Vagina (tissue), 2 donors: Measurements from ENCODE around the gene NPRL2. TPM values are rescaled to one million over a fixed set of nuclear protein-coding genes. Genes with fewer than 3 reads are reported as not detected.

Source experiments
- DNase-seq, 2 donors: peaks; one replicate each; pipeline ENCODE4 v3.0.0-alpha.2; 2017; ENCODE audit errors: extremely low spot score in 2 of 2
- H3K27ac ChIP-seq: fragments of 200-600 bp; sonication (generic); one replicate; pipeline ENCODE4 v1.5.1; 2019
- H3K27me3 ChIP-seq: fragments of 200-600 bp; sonication (generic); one replicate; pipeline ENCODE4 v1.5.1; 2019
- H3K36me3 ChIP-seq, 2 donors: fragments of 200-600 bp; sonication (generic); one replicate each; pipeline ENCODE4 v1.5.1; 2017 to 2019
- H3K4me1 ChIP-seq: fragments of 200-600 bp; sonication (generic); one replicate; pipeline ENCODE4 v1.5.1; 2019
- H3K4me3 ChIP-seq, 2 donors: fragments of 200-600 bp; sonication (generic); 1 replicate in 1 of 2; 2 replicates in 1 of 2; pipeline ENCODE4 v1.5.1; 2016 to 2019
- H3K9me3 ChIP-seq: fragments of 200-600 bp; sonication (generic); one replicate; pipeline ENCODE4 v1.5.1; 2019
- CTCF ChIP-seq, 3 experiments: fragments of 450-650 bp in 2 of 3; fragments of 200-600 bp in 1 of 3; sonication (generic) in 1 of 3; IDR thresholded peaks; one replicate each; pipeline ENCODE4 v1.5.1; 2017 to 2019; ENCODE audit warnings: antibody characterized with exemption in 3 of 3, mild to moderate bottlenecking in 2 of 3, moderate library complexity in 2 of 3
- POLR2A ChIP-seq, 2 donors: fragments of 450-650 bp; IDR thresholded peaks; one replicate each; pipeline ENCODE4 v1.6.1; 2017; ENCODE audit warnings: antibody characterized with exemption in 2 of 2, mild to moderate bottlenecking in 2 of 2, moderate library complexity in 2 of 2
- POLR2AphosphoS5 ChIP-seq, 2 donors: sonication (generic); formaldehyde crosslinking; IDR thresholded peaks; one replicate each; pipeline ENCODE4 v1.9.0; 2017; ENCODE audit warnings: antibody characterized with exemption in 2 of 2, mild to moderate bottlenecking in 2 of 2, low read depth in 1 of 2; ENCODE audit not compliant: insufficient read depth in 1 of 2
- intact Hi-C: fragments of 100-400 bp; cut with DNase I; formaldehyde crosslinking; loops from one replicate; pipeline ENCODE4 v1.15.1; 2023
- total RNA-seq: library from RNA; depleted of rRNA; stranded (reverse); fragments of >200 nt; gene quantifications from one replicate; pipeline ENCODE4 v1.2.3, GENCODE V29; 2016

NPRL2 gene
- total RNA-seq, 1 donor from 2014 or later = 17.2 TPM

DNA sequence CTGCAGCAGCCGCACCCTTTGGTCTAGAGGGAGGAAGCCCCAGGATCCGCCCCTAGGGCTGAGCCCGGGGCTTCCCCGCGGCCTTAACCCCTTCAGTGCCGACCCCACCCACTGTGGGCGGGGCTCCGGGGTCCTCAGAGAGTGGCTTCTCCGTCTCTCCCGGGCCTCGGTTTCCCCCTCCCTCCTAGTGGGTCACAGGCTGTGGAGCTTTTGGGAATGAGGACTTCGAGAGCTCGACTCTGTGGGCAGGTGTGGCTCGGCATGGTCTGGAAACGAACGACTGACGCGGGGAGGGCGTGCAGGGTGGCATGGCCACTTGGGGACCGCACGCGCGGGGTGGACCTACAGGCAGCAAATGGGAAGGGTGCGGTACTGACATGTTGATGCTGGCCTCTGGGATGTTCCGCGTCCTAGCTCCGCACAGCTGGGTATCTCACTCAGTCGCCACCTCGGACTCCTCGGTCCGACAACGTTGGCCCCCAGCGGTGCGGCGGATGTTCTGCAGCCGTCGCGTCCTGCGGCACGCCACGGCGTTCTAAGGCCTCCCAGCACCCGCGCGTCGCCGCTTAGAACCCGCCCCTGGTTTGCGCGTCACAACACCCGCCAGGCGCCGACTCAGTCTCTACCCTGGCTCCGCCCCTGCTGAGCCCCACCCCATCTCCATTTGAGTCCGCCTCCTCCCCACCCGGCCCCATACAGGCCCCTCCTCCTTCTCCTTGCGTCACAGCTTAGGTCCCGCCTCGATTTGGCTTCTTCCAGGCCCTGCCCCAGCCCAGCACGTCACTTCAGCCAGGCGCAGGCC lies 51.5 kb downstream of the NPRL2 start, which contains the start of the genes HYAL3 and NAA80:
Gene HYAL3 (minus strand): TSS at position 570 of the 802 bp plus-strand sequence. CDS start 3,803 bp downstream, outside the sequence.
Gene NAA80 (minus strand): TSS at position 570 of the 802 bp plus-strand sequence. CDS start 1,942 bp downstream, outside the sequence.
- TF ChIP-seq CTCF (IDR thresholded peaks at IDR 0.05) (peak in 1 of 3 experiments; percentile 50), POLR2AphosphoS5 (IDR thresholded peaks at IDR 0.05; ENCODE audit: insufficient read depth in 1 of 2, low read depth in 1 of 2) (peak in 1 of 2 donors; percentile 99), POLR2A (IDR thresholded peaks at IDR 0.05) (peak in 1 of 2 donors; percentile 96)
- intact Hi-C loops = loop anchor here (2.0 kb wide), 1 partner anchor 24 kb away; the partner anchor contains the start of gene HYAL2
- Histone ChIP-seq H3K9me3 (no peaks in the 10 kb centered on the region), H3K4me1 (peaks cover 55% of the 10 kb centered on the region), H3K27me3 (no peaks in the 10 kb centered on the region), H3K27ac (peak within 1 kb of the TSS; percentile 91), H3K36me3 (peaks cover 0 to 5% of the 10 kb centered on the region in 2 donors), H3K4me3 (peak within 1 kb of the TSS; percentile 61 to 90)
- peak; percentile 100 for DNase-seq

DNA sequence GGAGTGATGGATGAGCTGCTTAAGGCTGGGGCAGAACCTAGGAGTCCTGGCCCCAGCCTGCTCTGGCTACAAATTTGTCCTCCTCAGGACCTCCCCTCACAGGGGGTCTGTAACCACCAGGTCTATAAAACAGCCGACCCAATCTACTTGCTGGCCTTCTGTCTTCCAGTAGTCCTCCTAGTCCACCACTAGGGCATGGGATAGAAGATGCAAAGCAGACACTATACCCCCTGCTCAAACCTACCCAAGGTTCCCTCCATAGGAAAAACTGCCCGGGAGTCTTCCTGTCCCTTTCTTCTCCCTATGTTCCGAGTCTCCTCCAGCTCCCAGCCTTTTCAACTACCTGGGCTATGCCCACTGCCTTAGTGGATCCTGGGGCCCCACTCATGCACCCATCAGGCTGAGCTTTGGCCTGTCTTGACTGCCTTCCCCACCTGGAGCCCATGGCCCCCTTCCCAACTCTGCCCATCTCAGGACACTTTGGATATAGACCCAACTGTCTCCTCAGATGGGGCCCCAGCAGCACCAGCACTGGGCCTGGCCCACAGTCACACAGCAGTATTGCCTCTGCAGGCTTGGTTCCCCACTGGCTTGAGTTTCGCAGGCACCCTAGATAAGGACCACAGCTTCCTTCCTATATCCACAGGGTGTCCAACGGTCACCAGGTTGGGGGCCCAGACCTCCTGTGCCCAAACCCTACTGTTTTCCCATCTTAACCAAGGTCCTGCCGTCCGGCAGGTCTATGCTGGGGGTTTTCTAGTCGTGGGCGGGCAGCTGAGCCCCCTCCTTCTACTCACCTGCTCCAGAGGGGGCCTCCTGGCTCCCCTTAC lies 52.5 kb downstream of the NPRL2 start:
- DNase-seq = no peak
- H3K9me3 ChIP-seq = no peaks in the 10 kb centered on the region
- peaks cover 0 to 5% of the 10 kb centered on the region in 2 donors for H3K36me3 ChIP-seq
- TF ChIP-seq POLR2AphosphoS5 (IDR thresholded peaks at IDR 0.05; ENCODE audit: insufficient read depth in 1 of 2, low read depth in 1 of 2) (no peak), POLR2A (IDR thresholded peaks at IDR 0.05) (no peak), CTCF (IDR thresholded peaks at IDR 0.05) (no peak)
- H3K4me1 ChIP-seq = peaks cover 51% of the 10 kb centered on the region
- H3K27me3 ChIP-seq = no peaks in the 10 kb centered on the region
- intact Hi-C loops = loop anchor here (2.0 kb wide), 1 partner anchor 25 kb away; the partner anchor contains the start of gene HYAL2
- peak overlapping the region; percentile 61 to 90 for H3K4me3 ChIP-seq
- peak overlapping the region; percentile 83 for H3K27ac ChIP-seq

DNA sequence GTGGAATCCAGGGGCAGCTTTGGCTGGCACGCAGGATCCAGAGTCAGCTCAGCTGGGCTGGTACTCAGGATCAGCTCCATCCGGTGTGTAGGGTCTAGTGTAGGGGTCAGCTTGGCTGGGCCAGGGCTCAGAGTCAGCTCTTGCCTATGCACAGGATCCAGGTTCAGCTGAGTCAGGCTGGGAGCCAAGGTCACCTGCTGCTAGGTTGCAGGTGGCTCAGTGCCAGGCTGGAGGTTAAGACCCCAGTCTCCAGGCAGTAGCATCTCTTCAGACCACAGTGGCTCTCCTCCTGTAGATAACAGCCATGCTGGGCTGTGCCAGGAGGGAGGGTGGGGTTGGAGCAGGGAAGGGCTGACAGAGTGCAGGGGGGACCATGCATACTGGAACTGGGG lies 53.2 kb downstream of the NPRL2 start:
- peak overlapping the region; percentile 83 for H3K27ac ChIP-seq
- peaks cover 0 to 5% of the 10 kb centered on the region in 2 donors for H3K36me3 ChIP-seq
- intact Hi-C loops = no loop called here
- DNase-seq = no peak
- H3K9me3 ChIP-seq = no peaks in the 10 kb centered on the region
- H3K4me3 ChIP-seq = no peak overlapping the region
- H3K27me3 ChIP-seq = no peaks in the 10 kb centered on the region
- peaks cover 49% of the 10 kb centered on the region for H3K4me1 ChIP-seq
- TF ChIP-seq CTCF (IDR thresholded peaks at IDR 0.05) (no peak), POLR2AphosphoS5 (IDR thresholded peaks at IDR 0.05; ENCODE audit: insufficient read depth in 1 of 2, low read depth in 1 of 2) (no peak), POLR2A (IDR thresholded peaks at IDR 0.05) (no peak)

Other genes with a start within 250 kb of the NPRL2 start
- 78.1 TPM for gene SEMA3F, start 195.5 kb downstream of the NPRL2 start, total RNA-seq
- not detected for gene GNAT1, start 159.2 kb downstream of the NPRL2 start, total RNA-seq
- gene SLC38A3, start 145.5 kb downstream of the NPRL2 start, total RNA-seq = 2.0 TPM
- 244 TPM for gene GNAI2, start 114.6 kb downstream of the NPRL2 start, total RNA-seq
- 32.9 TPM for gene SEMA3B, start 81.6 kb downstream of the NPRL2 start, total RNA-seq
- gene LSMEM2, start 71.7 kb downstream of the NPRL2 start, total RNA-seq = not detected
- gene IFRD2, start 58.3 kb downstream of the NPRL2 start, total RNA-seq = 37.3 TPM
- 8.1 TPM for gene HYAL3, start 51.4 kb downstream of the NPRL2 start, total RNA-seq
- gene NAA80, start 51.4 kb downstream of the NPRL2 start, total RNA-seq = 10.1 TPM
- gene HYAL1, start 47.2 kb downstream of the NPRL2 start, total RNA-seq = 17.7 TPM
- 173 TPM for gene HYAL2, start 28.0 kb downstream of the NPRL2 start, total RNA-seq
- gene TUSC2, start 22.6 kb downstream of the NPRL2 start, total RNA-seq = 11.8 TPM
- gene RASSF1, start 9.9 kb downstream of the NPRL2 start, total RNA-seq = 69.0 TPM
- gene ZMYND10, start 5.0 kb downstream of the NPRL2 start, total RNA-seq = 0.74 TPM
- gene CYB561D2, start 87 bp upstream of the NPRL2 start, total RNA-seq = 11.5 TPM
- 51.1 TPM for gene TMEM115, start 8.7 kb upstream of the NPRL2 start, total RNA-seq
- gene CACNA2D2, start 152.9 kb upstream of the NPRL2 start, total RNA-seq = 2.5 TPM
- gene C3orf18, start 217.0 kb upstream of the NPRL2 start, total RNA-seq = 10.8 TPM
- gene HEMK1, start 218.7 kb upstream of the NPRL2 start, total RNA-seq = 3.4 TPM